ENCODE measurements around the gene PAQR5. TPM values are rescaled to one million over a fixed set of nuclear protein-coding genes. Genes with fewer than 3 reads are reported as not detected.
"Not testable (repeated sequence)": the region's sequence is repeated elsewhere in the genome, so short reads cannot be mapped to it uniquely, and the experiment has no call there.

Gene PAQR5
- total RNA-seq, 1 donor from 2014 or later: 1.7 TPM

DNA sequence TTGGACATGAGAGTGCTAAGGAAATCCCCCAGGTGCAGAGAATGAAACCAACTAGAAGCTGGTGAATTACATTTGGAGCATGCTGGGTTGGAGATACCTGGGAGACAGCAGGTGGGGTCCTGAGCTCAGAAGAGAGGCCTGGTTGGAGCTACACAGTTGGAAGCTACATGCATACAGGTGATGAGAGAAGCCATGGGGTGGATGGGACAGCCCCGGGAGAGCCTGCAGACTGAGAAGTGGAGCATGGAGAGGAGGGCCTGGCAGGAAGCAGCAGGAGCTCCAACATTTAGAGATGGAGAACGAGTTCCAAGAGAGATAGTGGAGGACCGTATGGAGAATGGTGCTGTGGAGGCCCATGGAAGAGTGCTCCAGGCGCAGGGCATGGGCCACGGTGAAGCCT, 10.2 kb downstream of the PAQR5 start:
- intact Hi-C loops (cut with micrococcal nuclease): no loop called here
- no peak for DNase-seq
- ATAC-seq: no peak

DNA sequence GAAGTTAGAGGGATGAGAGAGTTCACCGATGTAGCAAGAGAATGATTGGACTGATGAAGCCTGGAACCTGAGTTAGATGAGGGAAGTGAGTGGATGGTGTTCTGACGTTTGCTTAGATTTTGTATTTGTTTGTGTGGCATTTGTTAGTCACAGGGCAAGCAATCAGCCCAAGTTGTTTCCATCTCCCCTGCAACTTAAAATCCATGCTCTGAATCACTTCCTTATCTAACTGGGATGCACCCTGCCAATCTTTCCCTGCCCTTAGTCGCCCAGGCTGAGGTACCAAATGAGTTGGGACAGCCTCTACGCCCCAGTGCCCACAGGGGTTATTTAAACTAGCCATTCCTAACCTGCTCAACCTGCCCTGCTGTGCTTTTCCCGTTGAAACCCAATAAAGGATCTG, 12.6 kb downstream of the PAQR5 start:
- DNase-seq: no peak
- no peak for ATAC-seq
- intact Hi-C loops (cut with micrococcal nuclease): no loop called here

DNA sequence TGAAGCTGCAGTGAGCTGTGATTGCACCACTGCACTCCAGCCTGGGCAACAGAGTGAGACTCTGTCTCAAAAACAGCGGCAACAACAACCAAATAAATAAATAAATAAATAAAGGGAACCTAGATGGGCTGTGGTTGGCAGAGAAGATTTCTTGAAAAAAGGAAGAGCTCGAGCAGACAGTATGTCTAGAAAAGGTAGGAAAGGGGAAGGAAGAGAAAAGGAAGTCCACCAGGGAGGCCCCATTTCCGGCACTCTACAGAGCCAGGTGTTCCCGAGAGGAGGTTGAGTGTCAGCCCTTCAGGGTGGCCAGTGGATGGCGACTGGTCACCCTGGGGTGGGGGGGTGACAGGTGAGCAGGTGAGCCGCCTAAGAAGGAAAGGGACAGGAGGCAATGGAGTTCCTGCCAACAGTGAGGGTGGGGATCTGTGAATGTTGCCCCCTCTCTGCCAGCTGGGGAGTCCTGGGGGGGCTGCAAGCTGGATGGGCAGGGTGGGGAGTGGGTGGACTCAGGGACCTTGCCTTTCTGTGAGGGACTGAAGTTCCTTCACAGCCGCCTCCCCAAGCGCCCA, 14.8 kb downstream of the PAQR5 start:
- no peak for ATAC-seq
- intact Hi-C loops (cut with micrococcal nuclease): no loop called here
- DNase-seq: no peak

DNA sequence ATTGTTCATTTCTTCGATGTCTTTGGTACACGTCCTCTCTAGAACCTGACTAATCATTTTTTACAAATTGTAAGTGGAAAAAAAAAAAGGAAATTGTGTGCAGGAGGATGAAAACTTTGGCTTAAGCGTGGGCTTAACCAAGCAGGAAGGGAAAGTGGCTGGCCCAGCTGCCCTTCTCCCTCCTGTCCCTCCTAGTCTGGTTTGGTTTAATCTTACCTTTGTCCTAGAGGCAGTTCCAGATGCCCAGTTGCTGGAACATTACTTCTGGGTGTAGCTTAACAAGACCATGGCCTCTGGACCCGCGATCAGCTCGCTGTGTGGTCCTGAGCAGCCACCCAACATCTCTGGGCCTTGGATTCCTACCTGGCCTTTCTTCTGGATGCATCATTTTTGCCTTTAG, 15.4 kb downstream of the PAQR5 start:
- intact Hi-C loops (cut with micrococcal nuclease): no loop called here
- no peak for DNase-seq
- no peak for ATAC-seq

DNA sequence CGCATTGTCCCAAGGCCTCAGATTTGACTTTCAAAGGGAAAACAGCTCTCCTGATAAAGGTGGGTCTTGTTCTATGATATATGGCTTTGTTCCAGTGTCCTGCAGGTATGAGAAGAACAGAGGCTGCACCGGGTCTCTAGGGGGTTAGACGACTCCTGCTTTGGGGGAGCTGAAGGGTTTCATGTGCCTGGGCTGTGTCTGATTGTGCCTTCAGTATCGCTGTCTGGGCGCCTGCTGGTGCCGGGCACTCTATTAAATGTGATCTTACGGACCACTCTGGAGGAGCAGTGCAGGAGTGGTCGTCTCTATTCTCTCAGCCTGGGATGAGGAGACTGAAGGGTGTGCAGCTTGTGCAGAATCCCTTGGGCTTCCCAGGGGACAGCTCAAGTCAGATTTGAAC, 16.0 kb downstream of the PAQR5 start:
- ATAC-seq: no peak
- intact Hi-C loops (cut with micrococcal nuclease): no loop called here
- no peak for DNase-seq

DNA sequence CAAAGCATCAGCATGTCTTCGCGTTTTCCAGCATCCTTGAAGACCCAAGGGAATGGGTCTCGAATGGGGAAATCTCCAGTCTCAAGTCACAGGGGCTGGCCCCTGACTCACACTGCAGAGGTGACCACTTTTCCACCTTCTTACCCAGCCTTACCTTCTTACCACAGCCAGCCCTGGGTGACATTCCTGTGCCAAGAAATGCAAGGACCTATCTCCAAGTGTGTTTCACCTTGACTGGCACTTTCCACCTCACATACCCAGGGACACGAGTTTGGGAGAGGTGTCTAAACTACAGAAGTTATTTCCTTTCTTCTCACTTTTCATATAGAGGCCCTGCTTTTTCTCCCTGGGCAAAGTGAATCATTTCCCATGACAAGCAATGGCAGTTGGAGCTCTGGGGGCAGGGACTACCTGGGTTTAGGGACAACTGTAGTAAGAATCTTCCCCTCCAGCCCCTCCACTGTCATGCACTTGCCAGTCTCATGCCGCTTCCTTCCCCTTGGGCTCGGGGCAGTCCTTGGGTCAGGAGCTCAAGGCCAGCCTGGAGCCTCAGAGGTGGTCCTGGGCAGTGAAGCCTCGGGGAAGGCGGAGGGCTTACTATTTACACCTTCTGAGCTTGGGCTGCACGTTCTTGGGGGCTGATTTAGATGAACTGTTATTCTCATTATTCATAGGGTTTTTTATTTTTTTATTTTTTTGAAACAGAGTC, 16.8 kb downstream of the PAQR5 start:
- ATAC-seq: no peak
- DNase-seq: no peak
- intact Hi-C loops (cut with micrococcal nuclease): no loop called here

DNA sequence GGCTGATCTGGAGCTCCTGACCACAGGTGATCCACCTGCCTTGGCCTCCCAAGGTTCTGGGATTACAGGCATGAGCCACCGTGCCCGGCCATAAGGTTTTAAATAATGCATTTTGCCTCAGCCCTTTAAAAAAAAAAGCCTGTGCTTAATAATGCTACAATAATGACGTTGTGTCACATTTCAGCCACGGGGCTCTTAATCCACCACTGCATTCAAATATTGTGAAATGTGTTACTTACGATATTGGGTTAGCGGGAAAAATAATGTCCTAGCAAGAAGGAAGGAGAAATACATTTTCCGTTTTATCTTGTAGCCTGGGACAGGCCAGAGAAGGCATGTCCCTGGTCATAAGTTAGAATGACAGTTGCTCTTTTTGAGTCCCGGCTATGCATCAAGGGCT, 17.6 kb downstream of the PAQR5 start:
- intact Hi-C loops (cut with micrococcal nuclease): no loop called here
- no peak for DNase-seq
- ATAC-seq: no peak

DNA sequence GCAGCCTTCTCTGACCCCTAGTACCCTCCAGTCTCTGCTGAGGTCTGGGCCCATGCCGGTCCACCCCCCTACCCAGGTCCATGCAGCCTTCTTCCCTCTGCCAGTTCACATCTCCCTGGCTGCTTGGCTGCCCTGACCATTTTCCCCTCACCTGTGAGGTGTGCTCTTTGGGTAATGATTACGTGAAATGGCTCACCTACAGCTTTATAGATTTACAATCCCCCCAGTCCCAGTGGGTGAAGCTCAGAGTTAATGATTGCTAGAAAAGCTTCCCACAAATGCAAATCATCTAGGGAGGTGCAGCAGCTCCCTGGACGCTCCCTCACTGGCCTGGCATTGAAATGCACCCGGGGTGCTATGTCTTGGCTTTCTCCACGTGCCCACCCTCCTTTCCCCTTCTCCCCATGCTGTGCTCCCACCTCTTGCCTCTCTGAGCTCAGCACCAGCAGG, 18.7 kb downstream of the PAQR5 start:
- DNase-seq (no peak), ATAC-seq (no peak)
- intact Hi-C loops (cut with micrococcal nuclease): no loop called here

DNA sequence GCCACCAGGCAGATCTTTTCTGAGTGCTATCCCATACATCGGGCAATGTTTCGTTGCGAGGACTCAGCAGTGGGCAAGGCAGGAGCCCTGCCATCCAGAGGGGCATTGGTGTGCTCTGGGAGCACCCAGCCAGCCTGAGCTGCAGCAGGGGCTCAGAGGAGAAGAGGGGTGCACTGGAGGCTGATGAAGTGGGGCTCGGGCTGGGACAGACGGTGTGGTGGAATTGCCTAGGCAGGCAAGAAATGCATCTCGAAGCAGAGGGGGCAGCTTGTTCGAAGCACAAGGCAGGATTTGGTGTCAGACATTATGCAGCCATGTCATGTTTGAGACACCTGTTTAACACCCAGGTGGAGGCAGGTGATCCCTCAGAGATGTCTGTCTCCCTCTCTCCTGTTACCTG, 19.3 kb downstream of the PAQR5 start:
- intact Hi-C loops (cut with micrococcal nuclease): no loop called here
- DNase-seq (no peak), ATAC-seq (no peak)

DNA sequence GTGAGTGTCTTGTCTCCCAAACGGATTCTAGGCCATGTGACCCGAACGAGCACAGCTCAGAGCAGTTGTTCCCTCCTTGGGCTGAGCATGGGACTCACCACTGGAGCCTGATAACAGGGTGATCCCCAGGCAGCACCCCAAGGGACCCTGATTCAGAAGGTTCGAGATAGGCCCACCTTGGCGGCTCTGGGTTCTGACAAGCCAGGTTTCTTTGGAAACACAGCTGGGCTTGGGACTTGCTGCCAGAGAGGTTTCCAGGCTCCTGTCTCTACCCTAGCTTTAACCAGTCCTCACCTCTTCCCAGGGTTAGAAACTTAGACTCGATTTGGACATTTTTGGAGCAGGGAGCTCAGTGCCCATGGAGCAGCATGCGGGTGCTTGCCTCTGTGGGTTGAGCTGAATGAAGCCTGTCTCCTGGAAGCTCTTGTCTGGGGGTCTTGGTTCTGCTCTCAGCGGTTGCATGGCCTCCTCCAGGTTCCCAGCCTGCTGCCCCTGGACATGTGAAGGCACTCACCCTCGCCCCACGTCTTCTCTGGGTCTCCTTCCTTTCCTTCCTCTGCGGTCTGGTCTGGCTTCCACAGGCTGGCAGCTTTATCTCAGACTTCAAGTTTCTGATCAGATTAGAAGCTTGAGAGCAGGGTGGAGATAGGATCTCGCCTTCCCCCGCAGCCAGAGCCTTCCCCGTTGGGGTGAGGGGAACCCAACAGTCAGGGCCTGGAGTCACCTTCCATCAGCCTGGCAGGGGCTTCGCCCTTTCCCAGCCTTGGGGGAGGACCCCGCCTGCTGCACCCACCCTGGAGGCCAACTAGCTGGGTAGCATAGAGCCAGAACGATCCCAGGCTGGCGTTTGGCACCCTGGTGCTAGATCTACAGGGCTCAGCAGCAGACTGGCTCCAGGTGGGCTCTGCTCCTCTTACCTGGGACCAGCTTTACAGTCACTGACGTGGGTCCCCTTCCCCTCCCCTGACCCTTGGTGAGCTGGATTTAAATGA, 21.0 kb downstream of the PAQR5 start:
- no peak for DNase-seq
- no peak for ATAC-seq
- intact Hi-C loops (cut with micrococcal nuclease): no loop called here

DNA sequence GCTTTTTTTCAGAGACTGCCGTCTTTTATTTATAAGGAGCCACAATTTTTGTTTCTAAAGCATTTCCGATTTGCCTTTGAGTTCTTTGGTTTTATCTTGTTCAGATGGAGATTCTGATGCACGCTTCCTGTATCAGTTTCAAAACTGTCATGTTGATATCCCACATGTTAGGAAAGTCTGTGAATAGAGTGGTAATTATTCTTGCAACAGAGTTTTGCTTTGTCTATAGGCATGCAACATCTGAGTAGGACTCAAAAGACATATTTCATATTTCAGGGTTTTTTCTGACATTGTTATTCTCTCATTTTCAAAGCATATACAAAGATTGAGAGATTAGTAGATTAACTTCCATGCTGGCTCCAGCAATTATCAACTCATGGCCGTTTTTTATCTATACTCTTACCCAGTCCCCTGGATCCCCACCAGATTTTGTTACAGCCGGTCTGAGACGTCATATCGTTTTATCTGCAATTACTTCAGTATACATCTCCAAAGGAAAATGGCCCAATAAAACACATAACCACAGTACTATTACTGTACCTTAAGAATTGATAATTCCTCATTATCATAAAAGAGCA, 22.4 kb downstream of the PAQR5 start:
- ATAC-seq (no peak), DNase-seq (no peak)
- intact Hi-C loops (cut with micrococcal nuclease): no loop called here

DNA sequence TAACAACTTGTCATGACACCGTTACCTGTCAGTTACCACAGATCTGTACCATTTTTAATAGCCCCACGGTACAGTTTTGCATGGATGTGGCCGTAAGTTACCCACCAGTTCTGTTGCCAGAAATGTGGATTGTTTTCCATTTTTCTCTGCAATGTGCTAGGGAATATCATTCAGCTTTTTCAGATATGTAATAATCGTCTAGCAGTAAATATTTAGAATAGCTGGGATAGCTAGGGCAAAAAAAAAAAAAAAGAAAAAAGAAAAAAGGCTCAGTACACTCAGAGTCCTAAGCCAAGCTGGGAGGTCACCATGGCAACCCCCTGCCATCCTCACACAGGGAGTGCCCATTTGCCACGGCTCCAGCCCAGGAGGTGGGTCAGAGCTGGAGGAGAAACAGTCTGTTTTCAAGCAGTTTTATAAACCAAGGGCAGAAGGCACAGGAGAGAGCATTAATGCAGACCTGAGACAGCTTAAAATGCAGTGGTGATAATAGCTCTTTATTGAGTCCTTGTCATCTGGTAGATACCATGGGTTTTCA, 25.2 kb downstream of the PAQR5 start:
- intact Hi-C loops (cut with micrococcal nuclease): no loop called here
- DNase-seq (no peak), ATAC-seq (no peak)

DNA sequence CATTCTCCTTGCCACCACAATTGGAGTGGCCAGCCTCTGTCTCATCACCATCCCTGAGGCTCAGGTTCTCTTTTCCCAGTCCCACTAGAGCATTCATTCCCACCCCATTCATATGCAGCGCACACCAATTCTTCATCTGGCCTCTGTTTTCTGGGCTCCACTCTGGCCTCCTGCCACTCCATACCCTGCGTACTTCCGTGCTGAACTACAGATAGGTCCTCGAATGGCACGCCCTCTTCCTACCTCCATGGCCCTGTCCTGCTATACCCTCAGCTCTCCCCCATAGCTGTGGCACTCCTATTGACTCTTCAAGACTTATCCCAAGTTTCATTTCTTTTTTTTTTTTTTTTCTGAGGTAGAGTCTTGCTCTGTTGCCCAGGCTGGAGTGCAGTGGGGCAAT, 25.9 kb downstream of the PAQR5 start:
- intact Hi-C loops (cut with micrococcal nuclease): no loop called here
- ATAC-seq (no peak), DNase-seq (no peak)

DNA sequence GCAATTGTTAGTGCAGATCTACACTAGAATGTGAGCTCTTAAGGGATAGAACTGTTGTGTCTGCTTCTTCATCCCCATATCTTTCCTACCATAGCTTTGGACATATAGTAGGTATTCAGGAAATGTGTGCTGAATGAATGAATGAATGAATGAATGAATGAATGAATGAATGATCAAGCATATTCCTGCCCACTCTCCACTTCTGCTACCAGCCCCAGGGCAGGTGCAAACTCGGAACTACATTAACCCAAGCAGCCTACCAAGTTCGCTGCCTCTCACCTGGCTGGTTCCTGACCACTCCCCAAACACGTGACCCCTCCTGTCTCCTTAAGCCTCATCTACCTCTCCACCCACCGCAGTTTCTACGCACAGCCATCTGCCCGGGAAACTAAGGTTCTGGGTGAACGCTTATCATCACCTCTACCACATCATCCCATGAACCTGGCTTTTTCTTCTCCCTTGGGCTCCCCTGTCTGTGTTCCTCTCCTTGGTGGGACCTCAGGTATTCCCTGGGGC, 26.8 kb downstream of the PAQR5 start:
- ATAC-seq: no peak
- DNase-seq: no peak
- intact Hi-C loops (cut with micrococcal nuclease): no loop called here

DNA sequence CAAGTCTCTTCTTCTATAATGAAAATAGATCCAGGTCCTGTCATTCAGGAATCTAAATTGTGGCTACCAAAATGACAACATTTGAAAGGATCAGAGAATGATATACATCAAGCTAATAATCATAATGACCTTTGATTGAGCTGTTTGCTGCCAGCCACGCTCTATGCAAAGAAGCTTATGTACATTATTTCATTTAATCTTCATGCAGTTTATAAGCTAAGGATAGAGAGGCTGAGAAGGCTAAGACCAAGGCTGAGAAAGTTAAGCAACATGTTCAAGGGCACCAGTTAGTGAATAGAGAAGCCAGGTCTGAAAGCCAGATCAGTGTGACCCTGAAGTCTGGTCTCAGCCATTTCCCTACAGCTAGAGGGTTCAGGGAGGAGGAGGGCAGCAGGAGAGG, 29.4 kb downstream of the PAQR5 start:
- no peak for ATAC-seq
- intact Hi-C loops (cut with micrococcal nuclease): no loop called here
- no peak for DNase-seq

DNA sequence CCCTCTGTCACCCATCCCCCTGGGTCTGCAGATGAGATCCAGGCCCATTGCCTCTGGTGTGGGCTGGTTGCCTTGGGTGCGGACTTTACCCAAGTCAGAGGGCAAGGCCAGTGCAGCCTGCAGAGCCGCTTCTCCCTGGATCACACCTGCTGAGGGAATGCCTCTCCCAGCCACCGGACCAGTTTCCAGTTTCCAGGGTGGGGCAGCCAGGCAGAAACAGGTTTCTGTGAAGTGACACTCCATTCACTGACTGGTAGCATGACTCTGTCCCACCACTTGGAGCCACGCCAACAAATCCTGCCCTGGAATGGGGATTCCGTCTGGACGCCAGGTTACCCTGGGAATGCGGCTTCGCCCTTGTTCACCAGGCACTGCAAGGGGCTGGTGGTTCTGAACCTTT, 30.0 kb downstream of the PAQR5 start:
- intact Hi-C loops (cut with micrococcal nuclease): no loop called here
- no peak for DNase-seq
- ATAC-seq: no peak

DNA sequence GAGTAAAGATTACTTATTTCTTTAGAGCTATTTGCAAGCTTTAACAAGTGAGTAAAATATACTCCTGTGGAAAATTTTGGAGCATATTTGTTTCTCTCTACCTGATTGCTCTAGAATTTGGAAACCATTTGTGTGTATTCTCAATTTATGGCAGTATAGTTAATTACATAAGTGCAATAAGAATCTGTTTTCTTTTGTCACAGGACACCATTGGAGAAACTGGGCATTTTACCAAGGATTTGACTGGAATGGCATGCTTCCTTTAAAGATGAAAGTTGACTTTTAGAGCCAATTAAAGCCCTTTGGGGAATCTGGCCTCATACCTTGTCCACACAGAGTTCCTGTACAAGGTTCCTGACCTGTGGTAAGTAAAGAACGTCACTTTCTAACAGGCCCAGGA, 38.4 kb downstream of the PAQR5 start:
- intact Hi-C loops (cut with micrococcal nuclease): no loop called here
- ATAC-seq: no peak
- no peak for DNase-seq

DNA sequence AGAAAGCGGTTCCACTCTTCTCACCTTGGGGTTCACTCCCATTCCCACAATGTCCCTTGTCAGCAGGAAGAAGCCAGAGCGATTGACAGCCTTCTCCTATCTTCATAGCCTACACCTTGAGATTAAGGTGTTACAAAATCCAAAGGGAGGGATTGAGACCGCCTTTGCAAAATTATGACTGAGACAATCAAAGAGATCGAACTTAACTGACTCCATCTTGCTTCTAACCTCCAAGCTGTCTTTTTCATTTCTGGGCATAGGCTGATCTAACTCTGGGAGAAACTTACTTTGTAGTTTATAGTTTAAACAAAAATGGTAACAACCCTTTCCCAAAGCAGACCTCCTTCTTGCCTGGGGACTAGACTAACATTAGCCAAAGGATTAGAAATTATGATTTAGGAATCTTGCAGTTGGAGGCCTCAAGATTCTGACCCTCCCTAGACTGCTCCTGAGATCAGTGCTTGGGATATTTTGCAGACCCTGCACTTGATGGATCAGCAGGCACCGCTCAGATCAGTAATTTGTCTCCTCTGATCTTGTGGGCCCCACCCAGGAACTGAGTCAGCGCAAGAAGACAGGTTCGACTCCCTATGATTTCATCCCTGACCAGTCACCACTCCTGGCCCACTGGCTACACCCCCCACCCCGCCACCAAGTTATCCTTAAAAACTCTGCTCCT, 40.0 kb downstream of the PAQR5 start:
- DNase-seq: no peak
- intact Hi-C loops (cut with micrococcal nuclease): no loop called here
- ATAC-seq: no peak

DNA sequence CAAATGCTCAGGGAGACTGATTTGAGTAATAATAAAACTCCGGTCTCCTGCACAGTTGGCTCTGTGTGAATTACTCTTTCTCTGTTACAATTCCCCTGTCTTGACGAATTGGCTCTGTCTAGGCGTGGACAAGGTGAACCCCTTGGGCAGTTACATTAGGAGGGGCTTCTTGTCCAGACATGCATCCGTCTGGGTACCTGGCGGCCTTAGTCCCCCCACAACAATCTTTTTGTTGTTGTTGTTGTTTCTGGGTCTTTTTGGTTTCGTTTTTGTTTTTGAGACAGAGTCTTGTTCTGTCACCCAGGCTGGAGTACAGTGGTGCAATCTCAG, 40.5 kb downstream of the PAQR5 start:
- ATAC-seq; DNase-seq; intact Hi-C loops (cut with micrococcal nuclease): not testable (repeated sequence)

Measured in left ventricle myocardium superior (tissue), 1 donor.